ENCODE results near the gene WRAP53.

DNA sequence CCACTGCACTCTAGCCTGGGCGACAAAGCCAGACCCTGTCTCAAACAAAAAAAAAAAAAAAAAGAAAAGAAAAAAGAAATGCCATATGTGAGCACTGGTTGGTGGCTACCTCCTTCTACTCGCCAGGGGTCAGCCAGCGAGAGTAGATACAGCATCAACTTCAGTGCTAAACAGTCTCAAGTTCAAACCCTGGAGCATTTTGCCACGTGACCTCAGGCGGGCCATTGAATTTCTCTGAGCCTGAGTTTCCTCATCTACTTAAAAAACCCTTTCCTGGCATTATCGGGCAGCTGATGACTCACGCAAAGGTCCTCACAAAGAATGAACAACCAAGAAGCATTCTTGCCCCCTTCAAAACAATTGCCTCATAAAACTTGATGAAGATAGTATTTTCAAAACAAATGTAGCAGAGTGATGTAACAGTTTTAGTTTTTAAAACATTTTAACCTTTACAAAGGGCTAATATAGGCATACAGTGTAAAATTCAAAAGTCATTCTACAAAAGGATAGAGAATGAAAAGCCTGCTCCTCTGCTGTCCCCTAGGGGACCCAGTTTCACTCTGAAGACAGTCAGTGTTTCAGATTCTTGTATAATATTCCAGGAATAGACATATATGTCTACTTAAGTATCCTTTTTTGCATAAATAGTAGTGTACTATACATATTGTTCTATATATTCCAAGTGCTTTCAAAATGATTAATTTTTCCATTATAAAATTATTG, 57.6 kb downstream of the WRAP53 start:
- TF ChIP-seq, protein P1, sequence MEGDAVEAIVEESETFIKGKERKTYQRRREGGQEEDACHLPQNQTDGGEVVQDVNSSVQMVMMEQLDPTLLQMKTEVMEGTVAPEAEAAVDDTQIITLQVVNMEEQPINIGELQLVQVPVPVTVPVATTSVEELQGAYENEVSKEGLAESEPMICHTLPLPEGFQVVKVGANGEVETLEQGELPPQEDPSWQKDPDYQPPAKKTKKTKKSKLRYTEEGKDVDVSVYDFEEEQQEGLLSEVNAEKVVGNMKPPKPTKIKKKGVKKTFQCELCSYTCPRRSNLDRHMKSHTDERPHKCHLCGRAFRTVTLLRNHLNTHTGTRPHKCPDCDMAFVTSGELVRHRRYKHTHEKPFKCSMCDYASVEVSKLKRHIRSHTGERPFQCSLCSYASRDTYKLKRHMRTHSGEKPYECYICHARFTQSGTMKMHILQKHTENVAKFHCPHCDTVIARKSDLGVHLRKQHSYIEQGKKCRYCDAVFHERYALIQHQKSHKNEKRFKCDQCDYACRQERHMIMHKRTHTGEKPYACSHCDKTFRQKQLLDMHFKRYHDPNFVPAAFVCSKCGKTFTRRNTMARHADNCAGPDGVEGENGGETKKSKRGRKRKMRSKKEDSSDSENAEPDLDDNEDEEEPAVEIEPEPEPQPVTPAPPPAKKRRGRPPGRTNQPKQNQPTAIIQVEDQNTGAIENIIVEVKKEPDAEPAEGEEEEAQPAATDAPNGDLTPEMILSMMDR (IDR thresholded peaks at IDR 0.05) = no peak
- no peak for TF ChIP-seq EZH2 (IDR thresholded peaks at IDR 0.05; ENCODE audit: borderline replicate concordance, insufficient read depth, low read depth, low read length, poor library complexity, severe bottlenecking)
